ENCODE measurements around the gene PTGDS. TPM values are rescaled to one million over a fixed set of nuclear protein-coding genes. Genes with fewer than 3 reads are reported as not detected.

PTGDS gene
- total RNA-seq, 2 donors from 2014 or later = 13.8 to 22.1 TPM

GRCh38 chr9:136962163-136962562 is 15.1 kb upstream of the PTGDS start:
- no peak overlapping the region for H3K4me3 ChIP-seq (ENCODE audit: low read length)
- Mint-ChIP-seq H3K9me3 (no peaks in the 10 kb centered on the region), H3K36me3 (ENCODE audit: low read depth) (no peaks in the 10 kb centered on the region), H3K4me1 (peaks cover 8% of the 10 kb centered on the region), H3K27ac (no peak overlapping the region), H3K4me3 (no peak overlapping the region), H3K27me3 (ENCODE audit: insufficient read depth) (peaks cover 1% of the 10 kb centered on the region)
- TF ChIP-seq CTCF (conservative IDR thresholded peaks at IDR 0.05) = no peak
- H3K9me3 ChIP-seq (ENCODE audit: control insufficient read depth, low read length) = no peaks in the 10 kb centered on the region
- H3K4me1 ChIP-seq (ENCODE audit: control insufficient read depth, insufficient read depth, low read length) = no peaks in the 10 kb centered on the region
- no peak overlapping the region for H3K27ac ChIP-seq (ENCODE audit: low read depth, low read length)
- no peaks in the 10 kb centered on the region for H3K36me3 ChIP-seq (ENCODE audit: control insufficient read depth, insufficient read depth, low read length)
- 83 to 95% methylated on average over 6 to 9 of the region's 9 CpGs for WGBS, 2 experiments (ENCODE audit: insufficient coverage in 1 of 2, insufficient read length in 1 of 2)
- H3K9ac ChIP-seq (ENCODE audit: extremely low read depth, low read length, poor library complexity, severe bottlenecking) = no peak overlapping the region
- DNase-seq = no peak
- H3K27me3 ChIP-seq (ENCODE audit: control insufficient read depth, insufficient read depth, low read length, poor library complexity, severe bottlenecking) = no peaks in the 10 kb centered on the region

GRCh38 chr9:136962701-136963248 is 14.5 kb upstream of the PTGDS start:
- Histone ChIP-seq H3K9me3 (ENCODE audit: control insufficient read depth, low read length) (no peaks in the 10 kb centered on the region), H3K4me3 (ENCODE audit: low read length) (no peak overlapping the region), H3K27ac (ENCODE audit: low read depth, low read length) (no peak overlapping the region), H3K27me3 (ENCODE audit: control insufficient read depth, insufficient read depth, low read length, poor library complexity, severe bottlenecking) (no peaks in the 10 kb centered on the region), H3K36me3 (ENCODE audit: control insufficient read depth, insufficient read depth, low read length) (no peaks in the 10 kb centered on the region), H3K4me1 (ENCODE audit: control insufficient read depth, insufficient read depth, low read length) (no peaks in the 10 kb centered on the region), H3K9ac (ENCODE audit: extremely low read depth, low read length, poor library complexity, severe bottlenecking) (no peak overlapping the region)
- TF ChIP-seq CTCF (conservative IDR thresholded peaks at IDR 0.05) = no peak
- DNase-seq = no peak
- Mint-ChIP-seq H3K36me3 (ENCODE audit: low read depth) (no peaks in the 10 kb centered on the region), H3K9me3 (no peaks in the 10 kb centered on the region), H3K27ac (no peak overlapping the region), H3K27me3 (ENCODE audit: insufficient read depth) (peaks cover 1% of the 10 kb centered on the region), H3K4me1 (peaks cover 8% of the 10 kb centered on the region), H3K4me3 (no peak overlapping the region)
- 91 to 100% methylated on average over 6 to 11 of the region's 11 CpGs for WGBS, 2 experiments (ENCODE audit: insufficient coverage in 1 of 2, insufficient read length in 1 of 2)

GRCh38 chr9:136963341-136963740 is 14.0 kb upstream of the PTGDS start:
- WGBS, 2 experiments (ENCODE audit: insufficient coverage in 1 of 2, insufficient read length in 1 of 2) = 92 to 93% methylated on average over 11 to 15 of the region's 15 CpGs
- no peak overlapping the region for H3K4me3 Mint-ChIP-seq

More at GRCh38 chr9:136963341-136963740, 14.0 kb upstream of the PTGDS start:
- TF ChIP-seq CTCF (conservative IDR thresholded peaks at IDR 0.05) = no peak
- H3K36me3 ChIP-seq (ENCODE audit: control insufficient read depth, insufficient read depth, low read length) = no peaks in the 10 kb centered on the region
- no peak overlapping the region for H3K4me3 ChIP-seq (ENCODE audit: low read length)
- H3K9me3 ChIP-seq (ENCODE audit: control insufficient read depth, low read length) = no peaks in the 10 kb centered on the region
- Mint-ChIP-seq H3K4me1 (peaks cover 8% of the 10 kb centered on the region), H3K36me3 (ENCODE audit: low read depth) (no peaks in the 10 kb centered on the region), H3K27me3 (ENCODE audit: insufficient read depth) (peaks cover 1% of the 10 kb centered on the region), H3K9me3 (no peaks in the 10 kb centered on the region), H3K27ac (no peak overlapping the region)
- no peaks in the 10 kb centered on the region for H3K27me3 ChIP-seq (ENCODE audit: control insufficient read depth, insufficient read depth, low read length, poor library complexity, severe bottlenecking)
- no peak overlapping the region for H3K27ac ChIP-seq (ENCODE audit: low read depth, low read length)
- no peak for DNase-seq
- no peak overlapping the region for H3K9ac ChIP-seq (ENCODE audit: extremely low read depth, low read length, poor library complexity, severe bottlenecking)
- H3K4me1 ChIP-seq (ENCODE audit: control insufficient read depth, insufficient read depth, low read length) = no peaks in the 10 kb centered on the region

Measured in endodermal cell (in vitro differentiated cells).